ENCODE results near the gene WRAP73. TPM values are rescaled to one million over a fixed set of nuclear protein-coding genes. Genes with fewer than 3 reads are reported as not detected.

Gene WRAP73
- total RNA-seq, 1 donor from 2014 or later, result 19.0 TPM

- Mint-ChIP-seq H3K9me3 (ENCODE audit: unreplicated experiment) (no peaks in the 10 kb centered on the region), H3K4me1 (ENCODE audit: unreplicated experiment) (no peaks in the 10 kb centered on the region), H3K4me3 (ENCODE audit: unreplicated experiment) (no peak overlapping the region), H3K27ac (ENCODE audit: unreplicated experiment) (no peak overlapping the region), H3K36me3 (ENCODE audit: low read depth, unreplicated experiment) (peaks cover 36% of the 10 kb centered on the region), H3K27me3 (ENCODE audit: unreplicated experiment) (peaks cover 3% of the 10 kb centered on the region)
- no peak for DNase-seq (ENCODE audit: low spot score)
- no peak for TF ChIP-seq CTCF (IDR thresholded peaks at IDR 0.05; ENCODE audit: unreplicated experiment)
Measured at GRCh38 chr1:3634059-3634800, 15.7 kb downstream of the WRAP73 start.

- H3K4me1 Mint-ChIP-seq (ENCODE audit: unreplicated experiment), result no peaks in the 10 kb centered on the region
- H3K27ac Mint-ChIP-seq (ENCODE audit: unreplicated experiment), result no peak overlapping the region
- H3K36me3 Mint-ChIP-seq (ENCODE audit: low read depth, unreplicated experiment), result peaks cover 38% of the 10 kb centered on the region
- no peak for DNase-seq (ENCODE audit: low spot score)
- H3K4me3 Mint-ChIP-seq (ENCODE audit: unreplicated experiment), result no peak overlapping the region
- peaks cover 3% of the 10 kb centered on the region for H3K27me3 Mint-ChIP-seq (ENCODE audit: unreplicated experiment)
- H3K9me3 Mint-ChIP-seq (ENCODE audit: unreplicated experiment), result no peaks in the 10 kb centered on the region
- TF ChIP-seq CTCF (IDR thresholded peaks at IDR 0.05; ENCODE audit: unreplicated experiment), result no peak
Measured at GRCh38 chr1:3633344-3634058, 16.4 kb downstream of the WRAP73 start.

- TF ChIP-seq CTCF (IDR thresholded peaks at IDR 0.05; ENCODE audit: unreplicated experiment), result no peak
- no peak for DNase-seq (ENCODE audit: low spot score)
- Mint-ChIP-seq H3K4me1 (ENCODE audit: unreplicated experiment) (no peaks in the 10 kb centered on the region), H3K27me3 (ENCODE audit: unreplicated experiment) (peaks cover 3% of the 10 kb centered on the region), H3K36me3 (ENCODE audit: low read depth, unreplicated experiment) (peaks cover 36% of the 10 kb centered on the region), H3K4me3 (ENCODE audit: unreplicated experiment) (no peak overlapping the region), H3K27ac (ENCODE audit: unreplicated experiment) (no peak overlapping the region), H3K9me3 (ENCODE audit: unreplicated experiment) (no peaks in the 10 kb centered on the region)
Measured at GRCh38 chr1:3632716-3633343, 17.1 kb downstream of the WRAP73 start.

- Mint-ChIP-seq H3K4me1 (ENCODE audit: unreplicated experiment) (no peaks in the 10 kb centered on the region), H3K27me3 (ENCODE audit: unreplicated experiment) (peaks cover 3% of the 10 kb centered on the region), H3K4me3 (ENCODE audit: unreplicated experiment) (no peak overlapping the region), H3K9me3 (ENCODE audit: unreplicated experiment) (no peaks in the 10 kb centered on the region), H3K36me3 (ENCODE audit: low read depth, unreplicated experiment) (peaks cover 36% of the 10 kb centered on the region), H3K27ac (ENCODE audit: unreplicated experiment) (no peak overlapping the region)
- DNase-seq (ENCODE audit: low spot score), result no peak
- no peak for TF ChIP-seq CTCF (IDR thresholded peaks at IDR 0.05; ENCODE audit: unreplicated experiment)
Measured at GRCh38 chr1:3632298-3632697, 17.6 kb downstream of the WRAP73 start.

All from endothelial cell (in vitro differentiated cells).